ENCODE measurements around the gene RBL2.

Gene RBL2

DNA sequence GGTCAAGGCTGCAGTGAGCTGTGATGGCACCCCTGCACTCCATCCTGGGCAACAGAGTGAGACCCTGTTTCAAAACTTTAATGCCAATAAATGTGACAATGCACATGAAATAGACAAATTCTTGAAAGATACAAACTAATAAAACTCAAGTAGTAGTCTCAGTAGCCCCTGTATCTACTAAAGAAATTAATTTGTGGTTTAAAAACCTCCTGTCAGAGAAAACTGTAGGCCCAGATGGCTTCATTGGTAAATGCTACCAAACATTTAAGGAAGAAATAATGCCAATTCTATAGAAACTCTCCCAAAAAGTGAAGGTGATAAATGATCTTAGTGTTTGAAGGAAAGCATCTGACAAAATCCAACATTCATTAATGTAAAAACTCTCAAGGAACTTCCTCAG, 52.0 kb downstream of the RBL2 start:
- no peak overlapping the region for H3K4me3 ChIP-seq (ENCODE audit: extremely low read depth, insufficient read depth, low read length, poor library complexity, severe bottlenecking)
- no peaks in the 10 kb centered on the region for H3K4me1 ChIP-seq (ENCODE audit: control insufficient read depth, insufficient read depth, low read length, poor library complexity, severe bottlenecking)
- H3K9me3 ChIP-seq (ENCODE audit: control insufficient read depth, low read length): no peaks in the 10 kb centered on the region
- peaks cover 75% of the 10 kb centered on the region for H3K36me3 ChIP-seq (ENCODE audit: control insufficient read depth, insufficient read depth, low read length)
- H3K27ac ChIP-seq (ENCODE audit: low read depth, low read length, severe bottlenecking): no peak overlapping the region

- no CpG with 5 or more reads among the region's 1 CpG for WGBS, 2 experiments (ENCODE audit: insufficient coverage in 2 of 2)
- Histone ChIP-seq H3K4me3 (ENCODE audit: extremely low read depth, insufficient read depth, low read length, poor library complexity, severe bottlenecking) (no peak overlapping the region), H3K36me3 (ENCODE audit: control insufficient read depth, insufficient read depth, low read length) (peaks cover 71% of the 10 kb centered on the region)
Measured at GRCh38 chr16:53489755-53490154, 55.5 kb downstream of the RBL2 start.

DNA sequence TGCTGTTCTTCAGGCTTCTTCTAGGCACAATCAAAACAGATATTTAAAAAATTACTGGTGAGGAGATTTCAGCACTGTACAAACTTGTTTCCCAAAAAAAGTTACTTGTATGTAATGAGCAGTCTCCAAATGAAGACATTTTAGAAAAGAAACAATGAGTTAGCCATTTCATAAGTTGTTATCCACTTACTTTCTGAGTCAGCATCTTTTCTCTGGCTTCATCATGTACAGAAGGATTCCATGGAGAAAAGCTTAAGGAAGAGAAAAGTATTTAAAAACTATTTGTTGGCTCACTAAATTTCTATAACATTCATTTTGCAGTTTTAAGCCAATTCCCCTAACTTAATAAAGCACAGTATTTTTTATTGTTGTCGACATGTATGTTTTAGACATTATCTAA, 58.2 kb downstream of the RBL2 start:
- no peaks in the 10 kb centered on the region for H3K4me1 ChIP-seq (ENCODE audit: control insufficient read depth, insufficient read depth, low read length, poor library complexity, severe bottlenecking)
- H3K36me3 ChIP-seq (ENCODE audit: control insufficient read depth, insufficient read depth, low read length): peaks cover 80% of the 10 kb centered on the region
- H3K4me3 ChIP-seq (ENCODE audit: extremely low read depth, insufficient read depth, low read length, poor library complexity, severe bottlenecking): no peak overlapping the region
- WGBS, 2 experiments (ENCODE audit: insufficient coverage in 2 of 2): no CpG with 5 or more reads among the region's 1 CpG
- H3K9me3 ChIP-seq (ENCODE audit: control insufficient read depth, low read length): no peaks in the 10 kb centered on the region
- H3K27ac ChIP-seq (ENCODE audit: low read depth, low read length, severe bottlenecking): no peak overlapping the region

More at GRCh38 chr16:53489755-53490154, 55.5 kb downstream of the RBL2 start:
- no peaks in the 10 kb centered on the region for H3K4me1 ChIP-seq (ENCODE audit: control insufficient read depth, insufficient read depth, low read length, poor library complexity, severe bottlenecking)
- H3K9me3 ChIP-seq (ENCODE audit: control insufficient read depth, low read length): no peaks in the 10 kb centered on the region
- no peak overlapping the region for H3K27ac ChIP-seq (ENCODE audit: low read depth, low read length, severe bottlenecking)

DNA sequence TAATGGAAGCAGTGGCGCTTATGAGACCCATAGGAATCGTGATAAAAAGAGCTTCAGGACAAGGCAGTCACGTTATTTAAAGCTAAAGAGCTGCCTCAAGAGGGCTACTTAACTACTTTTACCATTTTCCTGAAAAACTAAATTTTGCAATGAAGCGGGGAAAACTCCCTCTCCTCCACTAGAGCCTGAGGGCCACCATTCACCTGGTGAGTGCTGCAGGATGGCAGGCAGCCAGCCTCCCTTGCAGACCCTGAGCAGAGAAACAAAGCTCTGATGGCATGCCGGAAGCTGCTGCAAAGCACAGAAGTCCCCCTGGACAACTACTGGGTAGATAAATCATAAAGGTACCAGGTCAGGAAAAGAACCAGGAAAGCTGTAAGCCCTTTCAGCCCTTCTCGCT, 60.4 kb downstream of the RBL2 start:
- Histone ChIP-seq H3K9me3 (ENCODE audit: control insufficient read depth, low read length) (no peaks in the 10 kb centered on the region), H3K4me3 (ENCODE audit: extremely low read depth, insufficient read depth, low read length, poor library complexity, severe bottlenecking) (no peak overlapping the region), H3K36me3 (ENCODE audit: control insufficient read depth, insufficient read depth, low read length) (peaks cover 69% of the 10 kb centered on the region), H3K4me1 (ENCODE audit: control insufficient read depth, insufficient read depth, low read length, poor library complexity, severe bottlenecking) (no peaks in the 10 kb centered on the region), H3K27ac (ENCODE audit: low read depth, low read length, severe bottlenecking) (no peak overlapping the region)
- WGBS, 2 experiments (ENCODE audit: insufficient coverage in 2 of 2): 95 to 97% methylated on average over 5 of the region's 6 CpGs

DNA sequence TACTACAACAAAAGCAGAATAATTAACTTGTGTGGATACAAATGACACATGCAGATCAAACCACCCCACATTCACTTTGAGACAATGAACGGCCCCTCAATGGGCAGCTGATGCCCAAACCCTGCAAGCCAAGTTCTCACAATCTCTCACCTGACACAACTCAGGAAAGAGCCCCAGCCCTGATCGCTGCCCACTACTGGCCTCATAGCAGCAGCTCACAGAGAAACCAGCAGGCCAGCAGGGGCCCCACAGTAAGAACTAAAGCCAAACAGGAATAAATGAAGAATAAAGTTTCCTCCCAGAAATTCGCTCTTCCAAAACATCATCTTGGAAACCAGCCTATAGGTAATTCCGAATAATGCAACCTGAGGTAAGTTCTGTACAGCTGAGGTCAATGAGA, 61.1 kb downstream of the RBL2 start:
- Histone ChIP-seq H3K36me3 (ENCODE audit: control insufficient read depth, insufficient read depth, low read length) (peaks cover 62% of the 10 kb centered on the region), H3K4me1 (ENCODE audit: control insufficient read depth, insufficient read depth, low read length, poor library complexity, severe bottlenecking) (no peaks in the 10 kb centered on the region), H3K4me3 (ENCODE audit: extremely low read depth, insufficient read depth, low read length, poor library complexity, severe bottlenecking) (no peak overlapping the region), H3K27ac (ENCODE audit: low read depth, low read length, severe bottlenecking) (no peak overlapping the region), H3K9me3 (ENCODE audit: control insufficient read depth, low read length) (no peaks in the 10 kb centered on the region)
- 67% methylated on average over 1 of the region's 4 CpGs; no CpG with 5 or more reads in 1 of the 2 experiments for WGBS, 2 experiments (ENCODE audit: insufficient coverage in 2 of 2)

DNA sequence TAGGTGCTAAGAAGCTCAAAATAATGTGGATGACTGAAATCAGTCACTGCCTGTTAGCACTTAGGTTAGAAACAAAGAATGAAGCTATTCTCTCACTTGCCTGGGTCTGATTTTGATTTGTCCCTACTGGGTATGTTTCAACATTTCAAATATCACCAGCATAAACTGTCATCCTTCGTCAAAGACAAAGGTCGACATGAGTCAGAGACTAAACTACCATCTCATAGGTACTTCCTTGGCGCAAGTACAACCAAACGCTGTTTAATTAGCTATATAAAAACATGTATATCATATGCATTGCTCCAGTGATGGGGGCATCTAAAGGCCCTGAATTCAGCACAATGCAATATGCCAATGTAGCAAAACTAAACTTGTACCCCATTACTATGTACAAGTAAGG, 64.7 kb downstream of the RBL2 start:
- Histone ChIP-seq H3K36me3 (ENCODE audit: control insufficient read depth, insufficient read depth, low read length) (peaks cover 38% of the 10 kb centered on the region), H3K9me3 (ENCODE audit: control insufficient read depth, low read length) (no peaks in the 10 kb centered on the region), H3K27ac (ENCODE audit: low read depth, low read length, severe bottlenecking) (no peak overlapping the region), H3K4me1 (ENCODE audit: control insufficient read depth, insufficient read depth, low read length, poor library complexity, severe bottlenecking) (peaks cover 11% of the 10 kb centered on the region), H3K4me3 (ENCODE audit: extremely low read depth, insufficient read depth, low read length, poor library complexity, severe bottlenecking) (no peak overlapping the region)
- 100% methylated on average over 1 of the region's 4 CpGs for WGBS, 2 experiments (ENCODE audit: insufficient coverage in 2 of 2)

DNA sequence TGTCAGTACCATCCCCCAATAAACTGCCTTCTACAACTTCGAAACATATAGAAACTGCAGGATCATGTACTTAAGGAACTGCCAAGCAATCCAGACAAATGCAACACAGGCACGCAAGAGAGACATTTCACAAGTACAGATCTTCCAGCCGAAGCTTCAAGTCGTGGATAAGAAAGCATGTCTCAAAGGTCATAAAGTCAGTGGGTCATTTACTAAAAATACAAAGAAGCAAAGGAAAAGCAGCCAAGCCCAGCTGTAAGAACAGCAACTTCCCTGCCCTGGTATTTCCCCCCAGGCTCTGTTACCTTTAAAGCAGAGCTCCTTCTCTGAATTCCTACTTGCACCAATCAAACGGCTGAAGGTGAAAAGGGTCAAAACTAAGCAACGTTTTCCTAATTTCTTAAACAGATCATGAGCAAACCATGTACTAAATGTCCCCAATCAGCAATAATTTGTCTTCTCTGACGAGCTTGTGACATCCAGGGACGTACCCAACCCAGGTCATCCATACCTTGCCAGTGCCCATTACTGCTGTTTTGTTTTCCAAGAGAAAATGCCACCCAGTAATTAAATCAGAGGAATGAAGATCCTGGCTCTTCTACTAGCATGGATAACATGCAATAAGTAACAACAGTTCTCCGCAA, 67.1 kb downstream of the RBL2 start:
- Histone ChIP-seq H3K4me1 (ENCODE audit: control insufficient read depth, insufficient read depth, low read length, poor library complexity, severe bottlenecking) (peaks cover 17% of the 10 kb centered on the region), H3K9me3 (ENCODE audit: control insufficient read depth, low read length) (no peaks in the 10 kb centered on the region), H3K27ac (ENCODE audit: low read depth, low read length, severe bottlenecking) (no peak overlapping the region), H3K36me3 (ENCODE audit: control insufficient read depth, insufficient read depth, low read length) (peaks cover 14% of the 10 kb centered on the region), H3K4me3 (ENCODE audit: extremely low read depth, insufficient read depth, low read length, poor library complexity, severe bottlenecking) (no peak overlapping the region)
- 66 to 73% methylated on average over 7 to 9 of the region's 9 CpGs for WGBS, 2 experiments (ENCODE audit: insufficient coverage in 2 of 2)

DNA sequence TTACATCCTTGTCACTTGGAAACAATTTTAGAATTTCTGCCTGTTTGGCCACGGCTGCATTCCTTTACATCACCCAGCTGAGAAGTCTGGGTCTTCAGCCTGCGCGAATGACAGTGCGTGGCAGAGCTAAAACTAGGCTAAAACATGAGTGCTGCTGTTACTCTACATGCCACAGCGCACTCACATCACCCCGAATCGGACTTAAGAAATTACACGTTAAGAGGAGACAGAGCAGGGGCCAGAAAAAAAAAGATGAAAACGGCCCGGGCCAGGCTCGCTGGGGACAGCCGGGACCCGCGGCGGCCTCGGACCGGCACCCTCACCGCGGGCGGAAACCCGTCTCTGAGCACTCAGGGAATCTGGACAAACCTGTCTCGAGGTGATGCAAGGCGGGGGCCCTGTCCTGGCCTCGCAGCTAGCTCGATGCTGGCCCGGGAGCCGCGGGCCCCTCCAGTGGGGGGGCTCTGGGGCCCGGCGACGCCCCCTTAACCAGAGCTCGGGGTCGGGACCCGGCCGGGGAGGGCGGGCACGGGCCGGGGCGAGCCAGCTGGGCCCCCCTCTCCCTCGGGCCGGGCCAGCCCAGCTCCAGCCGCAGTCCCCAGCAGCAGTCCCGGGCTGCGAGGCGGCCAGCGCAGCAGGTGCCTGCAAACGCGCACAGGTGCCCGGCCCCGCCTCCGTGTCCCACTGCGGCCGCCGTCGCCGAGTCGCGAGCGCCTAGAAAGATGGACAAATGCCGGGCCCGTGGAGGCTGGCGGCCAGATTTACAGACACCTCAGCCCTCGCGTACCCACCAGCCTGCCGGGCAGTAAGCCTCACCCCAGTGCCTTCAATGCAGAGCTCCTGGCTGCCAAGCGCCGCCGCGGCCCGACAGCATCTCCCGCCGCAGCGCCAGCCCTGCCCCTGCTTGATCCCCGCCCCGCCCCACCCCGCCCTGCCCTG, 68.3 kb downstream of the RBL2 start, which contains the start of gene AKTIP:
Gene AKTIP (minus strand): TSS at position 879 of the 939 bp plus-strand sequence. CDS start 2,950 bp downstream, outside the sequence.
- H3K4me1 ChIP-seq (ENCODE audit: control insufficient read depth, insufficient read depth, low read length, poor library complexity, severe bottlenecking): peaks cover 17% of the 10 kb centered on the region
- 1% methylated on average over 53 to 60 of the region's 76 CpGs for WGBS, 2 experiments (ENCODE audit: insufficient coverage in 2 of 2)
- peaks cover 1% of the 10 kb centered on the region for H3K36me3 ChIP-seq (ENCODE audit: control insufficient read depth, insufficient read depth, low read length)
- no peaks in the 10 kb centered on the region for H3K9me3 ChIP-seq (ENCODE audit: control insufficient read depth, low read length)
- peak within 1 kb of the TSS; percentile 72 for H3K4me3 ChIP-seq (ENCODE audit: extremely low read depth, insufficient read depth, low read length, poor library complexity, severe bottlenecking)
- peak within 1 kb of the TSS; percentile 90 for H3K27ac ChIP-seq (ENCODE audit: low read depth, low read length, severe bottlenecking)

GRCh38 chr16:53503270-53503923, 69.1 kb downstream of the RBL2 start:
- Histone ChIP-seq H3K4me1 (ENCODE audit: control insufficient read depth, insufficient read depth, low read length, poor library complexity, severe bottlenecking) (peaks cover 17% of the 10 kb centered on the region), H3K4me3 (ENCODE audit: extremely low read depth, insufficient read depth, low read length, poor library complexity, severe bottlenecking) (peak overlapping the region; percentile 72), H3K36me3 (ENCODE audit: control insufficient read depth, insufficient read depth, low read length) (no peaks in the 10 kb centered on the region), H3K9me3 (ENCODE audit: control insufficient read depth, low read length) (no peaks in the 10 kb centered on the region), H3K27ac (ENCODE audit: low read depth, low read length, severe bottlenecking) (peak overlapping the region; percentile 90)
- 0 to 1% methylated on average over 35 to 44 of the region's 46 CpGs for WGBS, 2 experiments (ENCODE audit: insufficient coverage in 2 of 2)

DNA sequence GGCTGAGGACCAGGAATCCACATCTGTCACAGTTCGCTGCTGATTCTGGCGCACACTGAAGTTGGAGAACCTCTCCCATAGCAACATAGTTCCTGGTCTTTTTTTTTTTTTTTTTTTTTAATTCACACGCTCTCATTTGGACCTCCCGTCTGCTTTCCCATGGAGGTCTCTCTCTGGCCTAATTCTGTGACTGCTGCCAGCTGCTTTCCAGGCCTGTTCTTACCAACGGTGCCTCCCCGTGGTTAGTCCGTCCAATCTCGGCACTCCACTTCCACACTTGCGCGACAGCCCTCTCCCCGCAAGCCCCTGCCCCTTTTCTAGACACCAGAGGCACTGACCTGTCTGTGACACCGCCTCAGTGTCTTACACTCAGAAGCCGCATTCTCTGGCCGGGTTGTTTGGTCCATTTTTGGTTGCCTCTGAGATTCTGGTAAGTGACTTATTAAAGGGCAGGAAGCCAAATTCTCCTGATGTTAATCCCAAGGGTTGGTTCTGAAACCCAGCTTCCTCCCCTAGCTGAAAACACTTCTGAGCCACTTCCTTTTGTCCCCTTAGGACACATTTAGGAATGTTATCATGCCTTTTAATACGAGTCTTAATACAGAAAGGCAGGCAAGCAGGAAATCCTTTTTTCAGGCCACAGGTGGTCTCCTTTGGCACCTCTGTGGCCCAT, 69.9 kb downstream of the RBL2 start:
- WGBS, 2 experiments (ENCODE audit: insufficient coverage in 2 of 2): 56 to 71% methylated on average over 8 to 9 of the region's 15 CpGs
- H3K27ac ChIP-seq (ENCODE audit: low read depth, low read length, severe bottlenecking): peak overlapping the region; percentile 57
- H3K4me3 ChIP-seq (ENCODE audit: extremely low read depth, insufficient read depth, low read length, poor library complexity, severe bottlenecking): peak overlapping the region; percentile 72
- H3K4me1 ChIP-seq (ENCODE audit: control insufficient read depth, insufficient read depth, low read length, poor library complexity, severe bottlenecking): peaks cover 17% of the 10 kb centered on the region
- H3K36me3 ChIP-seq (ENCODE audit: control insufficient read depth, insufficient read depth, low read length): no peaks in the 10 kb centered on the region
- no peaks in the 10 kb centered on the region for H3K9me3 ChIP-seq (ENCODE audit: control insufficient read depth, low read length)

Measured in mesodermal cell (in vitro differentiated cells).